Measurements from ENCODE around the gene ARNT2.

The ARNT2 gene

DNA sequence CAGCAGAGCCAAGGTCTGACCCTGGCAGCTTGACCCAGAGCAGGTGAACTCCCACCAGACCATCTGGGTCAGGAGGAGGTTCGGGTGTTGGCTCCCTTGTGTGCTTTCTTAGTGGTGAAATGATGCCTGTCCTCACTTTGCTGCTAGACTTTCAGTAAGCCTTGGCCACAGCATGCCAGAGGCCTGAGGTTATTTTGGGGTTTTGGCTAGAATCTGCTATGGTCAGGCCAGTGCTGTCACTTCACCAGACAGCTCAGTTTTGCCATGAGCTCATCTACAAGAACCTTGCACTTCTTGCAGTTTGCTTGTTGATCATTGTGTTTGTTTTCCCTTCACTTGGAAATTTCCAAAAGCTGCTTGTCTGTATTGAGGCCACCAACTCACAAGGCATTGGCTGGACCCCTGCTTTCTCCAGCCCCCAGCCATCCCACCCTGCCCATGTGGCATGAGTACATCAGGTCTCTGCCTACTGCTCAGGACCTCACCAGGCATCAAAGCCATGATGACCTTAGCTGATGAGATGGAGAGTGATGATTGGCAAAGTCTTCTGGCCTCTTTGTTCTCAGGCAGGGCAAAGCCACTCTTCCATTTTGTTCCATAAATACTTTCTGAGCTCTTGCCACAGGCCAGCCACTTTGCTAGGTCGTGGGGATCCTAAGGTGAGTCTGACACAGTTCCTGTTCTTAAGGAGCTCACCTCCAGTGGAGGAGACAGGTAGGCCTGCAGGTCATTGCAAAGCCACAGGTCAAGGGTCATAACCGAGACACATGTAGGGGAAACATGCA, 122.6 kb downstream of the ARNT2 start:
- no peak for TF ChIP-seq CTCF (conservative IDR thresholded peaks at IDR 0.05; ENCODE audit: control insufficient read depth, insufficient read depth, low read depth, low read length)
- DNase-seq (ENCODE audit: low read depth), result peak; percentile 86
- no peak overlapping the region for H3K4me3 ChIP-seq (ENCODE audit: control insufficient read depth, low read depth, low read length)

DNA sequence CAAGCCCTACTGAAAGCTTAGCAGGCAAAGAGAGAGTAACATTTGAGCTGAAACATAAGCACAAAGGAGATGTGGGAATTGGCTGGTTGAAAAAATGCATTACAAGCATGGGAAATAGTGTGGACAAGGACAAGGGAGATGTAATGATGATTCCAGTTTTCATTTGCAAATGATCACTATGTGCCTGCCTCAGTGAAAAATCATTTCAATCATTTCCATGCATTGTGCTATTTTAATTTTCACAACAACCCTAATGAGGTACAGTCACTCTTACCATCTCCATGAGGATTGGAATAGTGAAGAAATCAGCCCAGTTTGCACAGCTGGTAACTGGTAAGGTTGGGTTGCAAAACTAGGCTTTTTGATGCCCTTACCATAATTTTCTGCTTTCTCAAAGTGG, 123.2 kb downstream of the ARNT2 start:
- TF ChIP-seq CTCF (conservative IDR thresholded peaks at IDR 0.05; ENCODE audit: control insufficient read depth, insufficient read depth, low read depth, low read length), result no peak
- H3K4me3 ChIP-seq (ENCODE audit: control insufficient read depth, low read depth, low read length), result no peak overlapping the region
- no peak for DNase-seq (ENCODE audit: low read depth)

DNA sequence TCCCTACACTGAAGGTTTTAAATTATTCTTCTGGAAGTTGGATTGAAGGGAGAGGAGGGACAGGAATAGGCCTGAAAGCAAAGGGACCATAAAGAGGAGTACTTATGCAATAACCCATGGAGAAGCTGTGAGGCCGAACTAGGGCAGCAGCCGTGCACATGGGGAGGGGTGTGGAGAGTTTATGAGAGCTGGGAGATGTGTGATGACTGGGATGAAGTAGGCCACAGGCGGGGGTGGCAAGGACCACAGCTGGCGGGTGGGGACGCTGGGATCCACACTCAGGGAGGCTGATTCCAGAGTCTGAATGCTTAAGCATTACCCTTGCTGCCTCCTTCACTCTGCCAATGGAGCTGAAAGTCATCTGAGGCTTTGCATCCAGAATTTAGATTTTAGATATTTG, 123.8 kb downstream of the ARNT2 start:
- H3K4me3 ChIP-seq (ENCODE audit: control insufficient read depth, low read depth, low read length), result no peak overlapping the region
- TF ChIP-seq CTCF (conservative IDR thresholded peaks at IDR 0.05; ENCODE audit: control insufficient read depth, insufficient read depth, low read depth, low read length), result no peak
- no peak for DNase-seq (ENCODE audit: low read depth)

GRCh38 chr15:80530737-80531365, 126.7 kb downstream of the ARNT2 start:
- TF ChIP-seq CTCF (conservative IDR thresholded peaks at IDR 0.05; ENCODE audit: control insufficient read depth, insufficient read depth, low read depth, low read length), result no peak
- DNase-seq (ENCODE audit: low read depth), result peak; percentile 83
- no peak overlapping the region for H3K4me3 ChIP-seq (ENCODE audit: control insufficient read depth, low read depth, low read length)

DNA sequence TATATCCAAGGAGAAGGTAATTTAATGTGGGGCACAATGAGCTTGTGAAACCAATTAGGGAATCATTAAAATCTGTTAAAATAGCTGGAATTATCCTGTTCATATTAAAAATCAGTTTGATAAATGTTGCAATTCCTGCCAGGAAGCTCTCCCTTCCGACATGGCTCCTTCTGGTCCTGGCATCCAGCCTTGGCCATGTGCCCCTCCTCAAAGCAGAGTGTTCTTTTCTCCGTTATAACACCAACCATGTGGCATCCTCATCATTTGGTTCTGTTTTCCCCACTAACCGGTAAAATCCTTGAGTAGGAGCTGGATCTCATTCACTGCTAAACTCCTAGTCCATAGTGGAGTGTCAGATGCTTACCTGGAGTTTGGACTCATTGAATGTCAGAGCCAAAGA, 127.2 kb downstream of the ARNT2 start:
- no peak for TF ChIP-seq CTCF (conservative IDR thresholded peaks at IDR 0.05; ENCODE audit: control insufficient read depth, insufficient read depth, low read depth, low read length)
- no peak overlapping the region for H3K4me3 ChIP-seq (ENCODE audit: control insufficient read depth, low read depth, low read length)
- no peak for DNase-seq (ENCODE audit: low read depth)

DNA sequence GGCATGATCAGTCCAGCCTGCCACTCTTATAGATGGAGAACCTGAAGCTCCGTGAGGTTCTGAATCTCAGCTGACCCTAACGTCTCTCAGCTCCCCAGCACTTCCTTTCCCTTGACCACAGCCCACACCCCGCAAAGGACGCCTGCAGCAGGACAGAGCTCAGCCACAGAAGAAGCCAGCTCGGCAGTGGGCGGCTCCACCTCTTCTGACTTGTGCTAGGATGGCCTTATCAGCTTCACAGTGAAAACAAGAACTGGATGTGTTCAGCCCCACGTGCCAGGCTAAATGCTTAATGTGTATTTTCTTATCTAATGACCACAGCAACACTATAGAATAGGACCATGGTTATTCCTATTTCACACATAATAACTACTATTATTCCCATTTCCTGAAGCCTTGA, 127.6 kb downstream of the ARNT2 start:
- no peak for DNase-seq (ENCODE audit: low read depth)
- no peak for TF ChIP-seq CTCF (conservative IDR thresholded peaks at IDR 0.05; ENCODE audit: control insufficient read depth, insufficient read depth, low read depth, low read length)
- no peak overlapping the region for H3K4me3 ChIP-seq (ENCODE audit: control insufficient read depth, low read depth, low read length)

All from fibroblast of mammary gland (primary cell).